ENCODE measurements around the gene OGFOD1.
A peak's percentile ranks its signal among the peaks of the same experiment; 100 is the strongest.
"Not testable (repeated sequence)": the region's sequence is repeated elsewhere in the genome, so short reads cannot be mapped to it uniquely, and the experiment has no call there.

Gene OGFOD1

GRCh38 chr16:56481468-56482122 is 30.2 kb downstream of the OGFOD1 start:
- no peak for DNase-seq

GRCh38 chr16:56482683-56483236 is 31.4 kb downstream of the OGFOD1 start:
- DNase-seq = no peak

DNA sequence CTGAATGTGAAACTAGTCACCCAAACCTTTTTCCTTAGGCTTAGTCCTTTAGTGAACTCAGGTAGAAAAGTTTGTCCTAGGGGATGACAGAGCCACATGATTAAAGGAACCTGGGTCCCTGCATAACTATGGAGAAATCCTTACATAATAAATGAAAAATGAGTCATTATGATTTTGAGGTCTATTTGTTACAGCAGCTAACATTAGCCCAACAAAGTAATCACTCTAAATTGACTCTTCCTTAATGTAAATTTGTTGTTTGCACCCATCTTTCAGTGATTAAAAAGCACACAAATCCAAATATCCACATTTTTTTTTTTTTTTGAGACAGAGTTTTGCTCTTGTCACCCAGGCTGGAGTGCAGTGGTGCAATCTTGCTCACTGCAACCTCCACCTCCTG is 32.0 kb downstream of the OGFOD1 start:
- no peak for DNase-seq

GRCh38 chr16:56488035-56488434 is 36.7 kb downstream of the OGFOD1 start:
- DNase-seq = no peak

DNA sequence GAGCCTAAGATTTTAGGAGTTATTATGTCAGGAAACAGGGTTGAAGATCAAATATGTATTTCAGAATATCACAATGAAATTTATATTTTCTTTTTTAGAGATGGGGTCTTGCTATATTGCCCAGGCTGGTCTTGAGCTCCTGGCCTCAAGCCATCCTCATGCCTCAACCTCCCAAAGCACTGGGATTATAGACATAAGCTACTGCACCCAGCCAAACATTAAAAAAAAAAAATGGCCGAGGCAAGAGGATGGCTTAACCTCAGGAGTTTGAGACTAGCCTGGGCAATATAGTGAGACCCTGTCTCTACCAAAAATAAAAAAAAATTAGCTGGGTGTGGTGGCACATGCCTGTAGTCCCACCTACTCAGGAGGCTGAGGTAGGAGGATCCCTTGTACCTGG is 37.5 kb downstream of the OGFOD1 start:
- not testable (repeated sequence) for DNase-seq

- DNase-seq = no peak
These were observed 40.4 kb downstream of the OGFOD1 start for GRCh38 chr16:56491657-56492261.

GRCh38 chr16:56493126-56493525 is 41.8 kb downstream of the OGFOD1 start:
- DNase-seq = no peak

DNA sequence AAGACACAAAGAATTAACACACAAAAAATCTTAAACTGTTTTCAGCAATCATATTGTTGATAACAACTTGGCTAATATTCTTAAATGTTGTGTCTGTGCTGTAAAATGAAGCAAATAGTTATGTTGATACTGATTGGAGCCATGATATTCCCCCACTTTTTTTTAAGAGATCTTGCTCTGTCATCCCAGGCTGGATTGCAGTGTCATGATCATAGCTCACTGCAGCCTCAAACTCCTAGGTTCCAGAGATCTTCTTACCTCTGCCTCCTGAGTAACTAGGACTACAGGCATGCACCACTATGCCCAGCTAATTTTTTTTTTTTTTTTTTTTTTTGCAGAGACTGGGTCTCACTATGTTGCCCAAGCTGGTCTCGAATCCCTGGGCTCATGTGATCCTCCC is 42.5 kb downstream of the OGFOD1 start:
- DNase-seq = no peak

DNA sequence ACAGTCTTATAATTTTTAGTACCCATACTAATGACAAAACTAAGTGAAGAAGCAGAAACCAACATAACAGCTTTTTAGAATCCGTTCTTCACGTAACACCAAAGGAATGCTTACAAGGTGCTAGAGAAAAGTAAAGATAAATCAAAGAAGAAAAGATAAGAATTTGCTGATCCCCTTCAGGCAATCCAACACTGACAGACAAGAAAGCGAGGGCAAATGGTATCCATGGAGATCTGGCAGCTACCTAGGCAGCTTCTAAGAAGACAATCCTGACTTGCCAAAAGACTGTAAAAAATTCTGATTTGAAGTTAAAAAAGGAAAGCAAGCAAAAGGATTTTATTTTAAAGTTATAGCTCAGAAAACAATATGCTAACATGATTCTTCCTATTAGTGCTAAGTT is 53.8 kb downstream of the OGFOD1 start:
- DNase-seq = no peak

DNA sequence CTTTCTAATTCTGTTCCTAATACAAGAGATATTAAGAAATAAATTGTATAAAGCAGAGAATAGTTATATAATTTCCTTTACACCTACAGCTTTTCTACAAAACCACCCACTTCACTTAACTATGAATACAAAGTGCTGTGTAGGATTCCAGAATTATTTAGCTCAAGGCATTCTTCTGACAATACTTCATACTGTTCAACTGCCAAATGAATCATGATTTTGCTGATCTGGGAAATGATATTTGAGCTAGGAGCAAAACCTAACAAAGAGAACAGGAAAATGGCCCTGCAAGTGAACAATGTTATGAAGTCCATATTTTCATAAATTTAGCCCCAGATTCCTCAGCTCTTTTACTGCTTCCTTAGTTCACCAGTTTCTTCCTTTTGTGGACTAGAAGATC is 55.6 kb downstream of the OGFOD1 start:
- DNase-seq = no peak

DNA sequence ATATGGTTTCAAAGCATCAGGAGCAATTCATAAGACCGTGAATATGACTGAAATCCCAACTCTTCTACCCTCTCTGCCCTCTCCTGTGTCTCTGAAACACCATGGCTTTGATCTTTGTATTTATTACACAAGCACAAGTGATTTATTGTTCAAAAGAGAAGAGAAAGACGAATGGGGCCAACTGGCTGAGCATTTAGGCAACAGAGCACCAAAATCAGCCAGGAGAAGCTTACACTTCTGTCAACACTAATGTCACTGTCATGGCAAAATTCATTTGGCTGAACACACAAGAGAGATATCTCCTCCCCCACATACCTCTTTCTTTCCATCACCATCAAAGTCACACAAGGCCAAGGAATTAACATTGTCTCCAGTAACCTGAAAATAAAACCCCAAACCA is 59.2 kb downstream of the OGFOD1 start:
- DNase-seq = no peak

GRCh38 chr16:56512025-56512424 is 60.7 kb downstream of the OGFOD1 start:
- no peak for DNase-seq

DNA sequence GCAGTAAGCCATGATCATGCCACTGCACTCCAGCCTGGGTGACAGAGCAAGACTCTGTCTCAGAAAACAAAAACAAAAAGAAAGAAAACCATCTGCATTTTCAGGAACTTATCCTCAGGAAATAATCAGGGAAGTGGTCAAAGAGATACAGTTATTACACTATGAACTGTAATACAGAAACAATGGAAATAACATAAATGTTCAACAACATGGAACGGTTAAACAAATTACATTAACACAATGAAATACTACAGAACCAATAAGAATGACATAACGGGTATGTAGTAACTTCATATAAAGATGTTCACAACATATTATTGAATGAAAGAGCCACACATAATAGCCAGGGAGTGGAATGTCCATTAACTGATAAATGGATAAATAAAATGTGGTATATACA is 61.7 kb downstream of the OGFOD1 start:
- no peak for DNase-seq

GRCh38 chr16:56513972-56514371 is 62.6 kb downstream of the OGFOD1 start:
- DNase-seq = peak; percentile 65

GRCh38 chr16:56514845-56515244 is 63.5 kb downstream of the OGFOD1 start:
- no peak for DNase-seq

DNA sequence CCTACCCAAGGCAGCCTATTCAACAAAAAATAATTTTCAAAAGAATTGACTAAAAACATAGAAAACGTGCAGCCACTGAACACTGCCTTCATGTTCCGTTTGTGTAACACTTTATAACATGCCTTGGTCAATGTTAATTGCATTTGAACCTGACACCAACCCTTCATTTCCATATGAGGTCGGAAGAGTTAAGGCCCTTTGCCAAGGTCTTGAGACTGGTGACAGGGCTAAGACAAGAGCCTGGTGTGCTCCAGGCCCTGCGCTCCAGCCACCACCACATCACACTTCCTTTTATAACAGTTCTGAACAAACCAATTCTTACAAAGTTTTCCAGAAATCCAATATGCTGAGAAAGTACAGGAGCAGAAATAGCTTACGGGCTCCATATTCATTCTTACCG is 64.3 kb downstream of the OGFOD1 start:
- DNase-seq = no peak

GRCh38 chr16:56517206-56517605 is 65.9 kb downstream of the OGFOD1 start:
- no peak for DNase-seq

- no peak for DNase-seq
These were observed 67.1 kb downstream of the OGFOD1 start for GRCh38 chr16:56518425-56518824.

GRCh38 chr16:56519459-56520250 is 68.3 kb downstream of the OGFOD1 start, which contains the start of gene BBS2:
Gene BBS2, minus strand, starts transcription at chr16:56520024. Its CDS starts 162 bp downstream, at chr16:56519862.
- peak; percentile 64 for DNase-seq

- DNase-seq = no peak
These were observed 68.9 kb downstream of the OGFOD1 start for GRCh38 chr16:56520251-56520577.

GRCh38 chr16:56525236-56525635 is 73.9 kb downstream of the OGFOD1 start:
- no peak for DNase-seq
